Loucy (cell line): Measurements from ENCODE around the gene TRAPPC6A.

Experiments used
- H2AFZ ChIP-seq: fragments of 200-600 bp; sonication (generic); 2 replicates; pipeline ENCODE4 v1.6.0; 2016; ENCODE audit warnings: antibody characterized with exemption, mild to moderate bottlenecking, low read length, moderate library complexity
- H3F3A ChIP-seq: fragments of 200-600 bp; 2 replicates; pipeline ENCODE4 v1.6.0; 2016; ENCODE audit warnings: antibody characterized with exemption, low read depth, mild to moderate bottlenecking
- H3K27me3 ChIP-seq: fragments of 200-600 bp; sonication (generic); 2 replicates; pipeline ENCODE4 v1.6.1; 2014; ENCODE audit warnings: low read length, mild to moderate bottlenecking; ENCODE audit not compliant: insufficient read depth, poor library complexity, severe bottlenecking
- H3K36me3 ChIP-seq: fragments of 200-600 bp; sonication (generic); 2 replicates; pipeline ENCODE4 v1.6.1; 2016; ENCODE audit warnings: low read length; ENCODE audit not compliant: insufficient read depth
- H3K4me1 ChIP-seq: fragments of 200-600 bp; sonication (generic); 2 replicates; pipeline ENCODE4 v1.5.1; 2014; ENCODE audit warnings: low read length, mild to moderate bottlenecking; ENCODE audit not compliant: insufficient read depth, poor library complexity, severe bottlenecking
- H3K4me2 ChIP-seq: fragments of 200-600 bp; sonication (generic); 2 replicates; pipeline ENCODE4 v1.6.0; 2014; ENCODE audit warnings: antibody characterized with exemption, low read length, low read depth, mild to moderate bottlenecking; ENCODE audit not compliant: poor library complexity, severe bottlenecking
- H3K4me3 ChIP-seq: fragments of 200-600 bp; sonication (generic); 2 replicates; pipeline ENCODE4 v1.5.1; 2014; ENCODE audit warnings: low read length, mild to moderate bottlenecking, mixed read lengths; ENCODE audit not compliant: poor library complexity, severe bottlenecking
- H3K79me2 ChIP-seq: fragments of 200-600 bp; sonication (generic); 2 replicates; pipeline ENCODE4 v1.6.1; 2014; ENCODE audit warnings: low read length; ENCODE audit not compliant: insufficient read depth
- H3K9ac ChIP-seq: fragments of 200-600 bp; sonication (generic); 2 replicates; pipeline ENCODE4 v1.6.0; 2014; ENCODE audit warnings: mild to moderate bottlenecking, low read depth, low read length, moderate library complexity; ENCODE audit not compliant: poor library complexity, severe bottlenecking
- H3K9me2 ChIP-seq: fragments of 200-600 bp; sonication (generic); replicated peaks from 2 replicates; pipeline ENCODE4 v1.6.1; 2016; ENCODE audit warnings: low read depth, low read length, mixed read lengths
- H3K9me3 ChIP-seq: fragments of 200-600 bp; sonication (generic); 2 replicates; pipeline ENCODE4 v1.6.1; 2014; ENCODE audit warnings: mild to moderate bottlenecking, antibody characterized with exemption, low read length, low read depth; ENCODE audit not compliant: insufficient read depth
- H4K20me1 ChIP-seq: fragments of 200-600 bp; sonication (generic); 2 replicates; pipeline ENCODE4 v1.6.0; 2014; ENCODE audit warnings: antibody characterized with exemption, low read length, mild to moderate bottlenecking; ENCODE audit not compliant: insufficient read depth, poor library complexity, severe bottlenecking
- CTCF ChIP-seq: fragments of 200-600 bp; sonication (generic); conservative IDR thresholded peaks from 2 replicates; pipeline ENCODE4 v1.5.1; 2014; ENCODE audit warnings: mild to moderate bottlenecking, antibody characterized with exemption, low read length
- EZH2phosphoT487 ChIP-seq: fragments of 200-600 bp; IDR thresholded peaks from 2 replicates; pipeline ENCODE4 v1.6.1; 2018; ENCODE audit warnings: antibody characterized with exemption, mild to moderate bottlenecking, moderate library complexity, borderline replicate concordance

The TRAPPC6A gene

GRCh38 chr19:45200568-45200967 is 22.5 kb upstream of the TRAPPC6A start:
- no peak overlapping the region for H3K9ac ChIP-seq
- no peaks in the 10 kb centered on the region for H3K79me2 ChIP-seq
- TF ChIP-seq EZH2phosphoT487 (no peak), CTCF (peak; percentile 55)
- no peak overlapping the region for H3K4me3 ChIP-seq
- no peak overlapping the region for H3K4me2 ChIP-seq
- H3F3A ChIP-seq = no peaks in the 10 kb centered on the region
- H3K9me3 ChIP-seq = no peaks in the 10 kb centered on the region
- no peaks in the 10 kb centered on the region for H3K4me1 ChIP-seq
- no peaks in the 10 kb centered on the region for H3K27me3 ChIP-seq
- no peak overlapping the region for H2AFZ ChIP-seq
- no peaks in the 10 kb centered on the region for H4K20me1 ChIP-seq
- H3K36me3 ChIP-seq = no peaks in the 10 kb centered on the region
- H3K9me2 ChIP-seq = no peaks in the 10 kb centered on the region

DNA sequence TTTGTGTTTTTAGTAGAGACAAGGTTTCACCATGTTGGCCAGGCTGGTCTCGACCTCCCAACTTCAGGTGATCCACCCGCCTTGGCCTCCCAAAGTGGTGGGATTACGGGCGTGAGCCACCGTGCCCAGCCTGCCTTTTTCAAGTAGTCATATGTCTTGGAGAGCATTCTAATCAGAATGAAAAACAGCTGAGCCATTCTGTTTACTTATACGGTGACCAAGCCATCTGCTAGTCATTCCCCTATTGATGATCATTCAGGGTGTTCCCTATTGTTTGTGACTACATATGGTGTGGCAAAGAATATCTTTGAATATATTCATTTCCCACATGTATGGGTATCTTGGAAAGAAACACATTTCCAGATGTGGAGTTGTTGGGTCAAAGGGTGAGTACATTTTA is 17.7 kb upstream of the TRAPPC6A start:
- no peaks in the 10 kb centered on the region for H3F3A ChIP-seq
- H3K4me3 ChIP-seq = no peak overlapping the region
- no peaks in the 10 kb centered on the region for H3K9me3 ChIP-seq
- no peak overlapping the region for H2AFZ ChIP-seq
- no peak overlapping the region for H3K9ac ChIP-seq
- H3K9me2 ChIP-seq = no peaks in the 10 kb centered on the region
- H3K27me3 ChIP-seq = no peaks in the 10 kb centered on the region
- no peak for TF ChIP-seq CTCF
- TF ChIP-seq EZH2phosphoT487 = no peak
- no peaks in the 10 kb centered on the region for H3K79me2 ChIP-seq
- H4K20me1 ChIP-seq = no peaks in the 10 kb centered on the region
- no peak overlapping the region for H3K4me2 ChIP-seq
- H3K4me1 ChIP-seq = no peaks in the 10 kb centered on the region
- H3K36me3 ChIP-seq = no peaks in the 10 kb centered on the region

- Histone ChIP-seq H2AFZ (no peak overlapping the region), H3K36me3 (no peaks in the 10 kb centered on the region), H3K27me3 (no peaks in the 10 kb centered on the region), H4K20me1 (no peaks in the 10 kb centered on the region), H3K4me1 (no peaks in the 10 kb centered on the region), H3K79me2 (no peaks in the 10 kb centered on the region), H3K9ac (no peak overlapping the region), H3K9me2 (no peaks in the 10 kb centered on the region), H3K9me3 (no peaks in the 10 kb centered on the region), H3K4me2 (no peak overlapping the region), H3F3A (no peaks in the 10 kb centered on the region), H3K4me3 (no peak overlapping the region)
- no peak for TF ChIP-seq CTCF
- TF ChIP-seq EZH2phosphoT487 = no peak
Observed at GRCh38 chr19:45191375-45191774, 13.3 kb upstream of the TRAPPC6A start.
